Endothelial cell of umbilical vein (primary cell): ENCODE measurements around the gene COL4A1.

ENCODE experiments used
- CTCF ChIP-seq, 2 donors: IDR thresholded peaks; 1 replicate in 1 of 2; 2 replicates in 1 of 2; pipeline ENCODE4 v1.5.1; 2011; ENCODE audit warnings: low read length in 2 of 2, mild to moderate bottlenecking in 2 of 2, moderate library complexity in 2 of 2, control low read depth in 1 of 2, inconsistent platforms in 1 of 2, low read depth in 1 of 2; ENCODE audit not compliant: insufficient read depth in 1 of 2; ENCODE audit errors: extremely low read depth in 1 of 2
- EZH2 ChIP-seq: IDR thresholded peaks from 2 replicates; pipeline ENCODE4 v1.6.1; 2012; ENCODE audit warnings: borderline replicate concordance, low read depth, mild to moderate bottlenecking, moderate library complexity, low read length, inconsistent platforms; ENCODE audit not compliant: severe bottlenecking
- FOS ChIP-seq: IDR thresholded peaks from 2 replicates; pipeline ENCODE4 v1.6.1; 2011; ENCODE audit warnings: mild to moderate bottlenecking, low read length, moderate library complexity, borderline replicate concordance; ENCODE audit not compliant: insufficient read depth
- GATA2 ChIP-seq: IDR thresholded peaks from 2 replicates; pipeline ENCODE4 v1.7.0; 2011; ENCODE audit warnings: low read depth, mild to moderate bottlenecking, moderate library complexity, mixed read lengths, low read length; ENCODE audit not compliant: insufficient read length, insufficient read depth
- JUN ChIP-seq: IDR thresholded peaks from 2 replicates; pipeline ENCODE4 v1.6.1; 2011; ENCODE audit warnings: borderline replicate concordance, low read depth; ENCODE audit not compliant: insufficient read length, insufficient read depth
- MAX ChIP-seq: IDR thresholded peaks from 2 replicates; pipeline ENCODE4 v1.6.1; 2011; ENCODE audit not compliant: insufficient read depth, insufficient read length
- MYC ChIP-seq: IDR thresholded peaks from one replicate; pipeline ENCODE4 v1.6.1; 2011; ENCODE audit warnings: mild to moderate bottlenecking, low read depth, low read length
- POLR2A ChIP-seq: IDR thresholded peaks from 2 replicates; pipeline ENCODE4 v1.6.1; 2012; ENCODE audit warnings: low read depth, mild to moderate bottlenecking, control low read depth, low read length
- POLR2AphosphoS5 ChIP-seq: IDR thresholded peaks from 2 replicates; pipeline ENCODE4 v1.6.1; 2012; ENCODE audit warnings: low read depth, mild to moderate bottlenecking, control low read depth, low read length, moderate library complexity; ENCODE audit not compliant: insufficient read depth

GRCh38 chr13:110240943-110241342 is 66.0 kb downstream of the COL4A1 start:
- TF ChIP-seq POLR2AphosphoS5 (no peak), CTCF (IDR thresholded peaks at IDR 0.05; ENCODE audit: extremely low read depth in 1 of 2, insufficient read depth in 1 of 2, low read depth in 1 of 2, low read length in 2 of 2) (no peak), POLR2A (no peak), EZH2 (no peak), FOS (no peak), MYC (no peak), MAX (no peak), JUN (no peak), GATA2 (no peak)
